Esophagus mucosa (tissue), 1 donor: ENCODE data around the gene KBTBD4. TPM values are rescaled to one million over a fixed set of nuclear protein-coding genes. Genes with fewer than 3 reads are reported as not detected.

Experiments
- ATAC-seq: fragments of 200-7000 bp; cut with Tn5 transposase; one replicate; pipeline ENCODE4 v1.9.1; 2020
- total RNA-seq: library from RNA; stranded (reverse); gene quantifications from one replicate; pipeline ENCODE4 v1.2.4, GENCODE V29; 2023
- donor health status: DM: yes; HTN: yes; CAD: no.

KBTBD4 gene
- total RNA-seq, 1 donor from 2014 or later = 8.0 TPM

- peak; percentile 61 for ATAC-seq
These were observed 54.4 kb downstream of the KBTBD4 start for GRCh38 chr11:47524291-47524874.

- peak; percentile 75 for ATAC-seq
These were observed 55.1 kb downstream of the KBTBD4 start for GRCh38 chr11:47523490-47524225.

Other genes with a start within 250 kb of the KBTBD4 start
- not detected for gene MYBPC3, start 226.3 kb downstream of the KBTBD4 start, total RNA-seq
- gene SPI1, start 200.4 kb downstream of the KBTBD4 start, total RNA-seq = 2.2 TPM
- 6.4 TPM for gene SLC39A13, start 170.4 kb downstream of the KBTBD4 start, total RNA-seq
- 88.2 TPM for gene PSMC3, start 152.5 kb downstream of the KBTBD4 start, total RNA-seq
- gene RAPSN, start 129.8 kb downstream of the KBTBD4 start, total RNA-seq = 0.44 TPM
- gene CELF1, start 25.8 kb downstream of the KBTBD4 start, total RNA-seq = 63.7 TPM
- gene PTPMT1, start 13.4 kb downstream of the KBTBD4 start, total RNA-seq = 29.6 TPM
- 103 TPM for gene NDUFS3, start 104 bp upstream of the KBTBD4 start, total RNA-seq
- not detected for gene FAM180B, start 7.7 kb upstream of the KBTBD4 start, total RNA-seq
- gene C1QTNF4, start 15.4 kb upstream of the KBTBD4 start, total RNA-seq = not detected
- gene MTCH2, start 63.6 kb upstream of the KBTBD4 start, total RNA-seq = 102 TPM
- 1.1 TPM for gene AGBL2, start 136.4 kb upstream of the KBTBD4 start, total RNA-seq
- 49.4 TPM for gene FNBP4, start 188.4 kb upstream of the KBTBD4 start, total RNA-seq